OCI-LY1 (cell line): ENCODE data around the gene KREMEN1.

ENCODE experiments used
- H2AFZ ChIP-seq: fragments of 200-600 bp; sonication (generic), shearing (Covaris generic); 2 replicates; pipeline ENCODE4 v1.6.0; 2014; ENCODE audit warnings: antibody characterized with exemption, mild to moderate bottlenecking, low read length
- H3F3A ChIP-seq: fragments of 200-600 bp; sonication (generic), shearing (Covaris generic); 2 replicates; pipeline ENCODE4 v1.6.0; 2014; ENCODE audit warnings: mild to moderate bottlenecking, antibody characterized with exemption, low read length, moderate library complexity; ENCODE audit not compliant: insufficient read depth
- H3K27ac ChIP-seq: fragments of 200-600 bp; sonication (generic); 2 replicates; pipeline ENCODE4 v1.5.1; 2014; ENCODE audit warnings: low read length, mixed run types, mild to moderate bottlenecking, low read depth; ENCODE audit not compliant: poor library complexity, severe bottlenecking
- H3K27me3 ChIP-seq: fragments of 200-600 bp; sonication (generic); 2 replicates; pipeline ENCODE4 v1.6.0; 2014; ENCODE audit warnings: antibody characterized with exemption, mild to moderate bottlenecking, low read length, moderate library complexity; ENCODE audit not compliant: insufficient read depth
- H3K36me3 ChIP-seq: fragments of 200-600 bp; sonication (generic); 2 replicates; pipeline ENCODE4 v1.6.1; 2014; ENCODE audit warnings: mild to moderate bottlenecking, antibody characterized with exemption, low read length, moderate library complexity, mixed read lengths; ENCODE audit not compliant: insufficient read depth
- H3K4me1 ChIP-seq: fragments of 200-600 bp; sonication (generic); 2 replicates; pipeline ENCODE4 v1.5.1; 2014; ENCODE audit warnings: mild to moderate bottlenecking, low read length, moderate library complexity; ENCODE audit not compliant: insufficient read depth, severe bottlenecking
- H3K4me2 ChIP-seq: fragments of 200-600 bp; sonication (generic), shearing (Covaris generic); 2 replicates; pipeline ENCODE4 v1.6.1; 2014; ENCODE audit warnings: low read length
- H3K4me3 ChIP-seq: fragments of 200-600 bp; sonication (generic); 2 replicates; pipeline ENCODE4 v1.5.1; 2014; ENCODE audit warnings: low read length, low read depth, mild to moderate bottlenecking, mixed read lengths; ENCODE audit not compliant: poor library complexity, severe bottlenecking
- H3K79me2 ChIP-seq: fragments of 200-600 bp; shearing (Covaris generic); 2 replicates; pipeline ENCODE4 v1.6.1; 2016; ENCODE audit warnings: mixed run types, low read length, mixed read lengths; ENCODE audit not compliant: insufficient read depth
- H3K9ac ChIP-seq: fragments of 200-600 bp; sonication (generic), shearing (Covaris generic); 2 replicates; pipeline ENCODE4 v1.6.1; 2014; ENCODE audit warnings: mild to moderate bottlenecking, low read length, mixed read lengths
- H3K9me2 ChIP-seq: fragments of 200-600 bp; sonication (generic), shearing (Covaris generic); 2 replicates; pipeline ENCODE4 v1.6.1; 2014; ENCODE audit warnings: low read depth, mild to moderate bottlenecking, low read length, mixed read lengths
- H3K9me3 ChIP-seq: fragments of 200-600 bp; shearing (Covaris generic); 2 replicates; pipeline ENCODE4 v1.6.1; 2014; ENCODE audit warnings: low read length, mixed read lengths
- H4K20me1 ChIP-seq: fragments of 200-600 bp; sonication (generic), shearing (Covaris generic); 2 replicates; pipeline ENCODE4 v1.6.0; 2016; ENCODE audit warnings: mild to moderate bottlenecking, low read length; ENCODE audit not compliant: insufficient read depth
- EZH2 ChIP-seq: fragments of 200-600 bp; sonication (generic), shearing (Covaris generic); IDR thresholded peaks from 2 replicates; pipeline ENCODE4 v1.8.0; 2017; ENCODE audit warnings: borderline replicate concordance, mixed run types, mild to moderate bottlenecking, antibody characterized with exemption, low read length, moderate library complexity, mixed read lengths
- TF ChIP-seq, protein P1 (sequence below): fragments of 200-600 bp; sonication (generic), shearing (Covaris generic); IDR thresholded peaks from 2 replicates; pipeline ENCODE4 v1.5.1; 2017; ENCODE audit warnings: mild to moderate bottlenecking, antibody characterized with exemption, low read length, moderate library complexity, mixed read lengths

The KREMEN1 gene

DNA sequence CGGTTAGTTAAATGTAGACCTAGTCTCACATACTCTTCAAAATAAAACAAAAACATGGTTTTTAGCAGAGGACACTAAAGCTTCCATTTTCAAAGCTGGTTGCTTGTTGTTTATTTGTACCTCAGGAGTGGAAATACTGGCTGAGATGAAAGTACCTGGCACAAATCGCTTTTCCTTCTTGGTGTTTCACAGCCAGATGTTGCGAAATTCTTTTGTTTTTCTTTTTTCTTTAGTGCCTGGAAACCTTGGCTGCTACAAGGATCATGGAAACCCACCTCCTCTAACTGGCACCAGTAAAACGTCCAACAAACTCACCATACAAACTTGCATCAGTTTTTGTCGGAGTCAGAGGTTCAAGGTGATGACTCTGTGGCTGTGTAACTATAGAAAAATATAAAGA lies 48.3 kb downstream of the KREMEN1 start:
- TF ChIP-seq, protein P1, sequence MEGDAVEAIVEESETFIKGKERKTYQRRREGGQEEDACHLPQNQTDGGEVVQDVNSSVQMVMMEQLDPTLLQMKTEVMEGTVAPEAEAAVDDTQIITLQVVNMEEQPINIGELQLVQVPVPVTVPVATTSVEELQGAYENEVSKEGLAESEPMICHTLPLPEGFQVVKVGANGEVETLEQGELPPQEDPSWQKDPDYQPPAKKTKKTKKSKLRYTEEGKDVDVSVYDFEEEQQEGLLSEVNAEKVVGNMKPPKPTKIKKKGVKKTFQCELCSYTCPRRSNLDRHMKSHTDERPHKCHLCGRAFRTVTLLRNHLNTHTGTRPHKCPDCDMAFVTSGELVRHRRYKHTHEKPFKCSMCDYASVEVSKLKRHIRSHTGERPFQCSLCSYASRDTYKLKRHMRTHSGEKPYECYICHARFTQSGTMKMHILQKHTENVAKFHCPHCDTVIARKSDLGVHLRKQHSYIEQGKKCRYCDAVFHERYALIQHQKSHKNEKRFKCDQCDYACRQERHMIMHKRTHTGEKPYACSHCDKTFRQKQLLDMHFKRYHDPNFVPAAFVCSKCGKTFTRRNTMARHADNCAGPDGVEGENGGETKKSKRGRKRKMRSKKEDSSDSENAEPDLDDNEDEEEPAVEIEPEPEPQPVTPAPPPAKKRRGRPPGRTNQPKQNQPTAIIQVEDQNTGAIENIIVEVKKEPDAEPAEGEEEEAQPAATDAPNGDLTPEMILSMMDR, result no peak
- TF ChIP-seq EZH2, result no peak

DNA sequence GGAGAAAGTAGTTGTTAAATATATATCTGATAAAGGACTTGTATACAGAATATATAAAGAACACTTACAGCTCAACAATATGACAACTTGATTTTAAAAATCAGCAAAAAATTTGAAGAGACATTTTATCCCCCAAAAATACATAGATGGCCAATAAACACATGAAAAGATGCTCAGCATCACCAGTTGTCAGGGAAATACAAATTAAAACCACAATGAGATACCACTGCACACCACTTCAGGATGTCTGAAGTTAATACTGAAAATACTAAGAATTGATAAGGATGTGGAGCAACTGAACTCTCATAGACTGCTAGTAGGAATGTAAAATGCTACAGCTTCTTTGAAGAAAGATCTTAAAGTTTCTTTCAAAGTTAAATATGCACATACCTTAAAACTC lies 49.2 kb downstream of the KREMEN1 start:
- Histone ChIP-seq H3K36me3 (no peaks in the 10 kb centered on the region), H3K9me2 (no peaks in the 10 kb centered on the region), H4K20me1 (no peaks in the 10 kb centered on the region), H3K4me2 (no peak overlapping the region), H3K9me3 (no peaks in the 10 kb centered on the region), H3K4me1 (no peaks in the 10 kb centered on the region), H3F3A (no peaks in the 10 kb centered on the region), H3K9ac (no peak overlapping the region), H3K27ac (no peak overlapping the region), H3K79me2 (no peaks in the 10 kb centered on the region), H2AFZ (no peak overlapping the region), H3K4me3 (no peak overlapping the region), H3K27me3 (no peaks in the 10 kb centered on the region; the same call in 1 of the 2 replicates)
- no peak for TF ChIP-seq EZH2
- TF ChIP-seq, protein P1, result no peak

More for the DNA sequence above, 48.3 kb downstream of the KREMEN1 start:
- H3F3A ChIP-seq, result no peaks in the 10 kb centered on the region
- no peak overlapping the region for H3K9ac ChIP-seq
- no peaks in the 10 kb centered on the region for H3K9me2 ChIP-seq
- H2AFZ ChIP-seq, result no peak overlapping the region
- no peaks in the 10 kb centered on the region for H4K20me1 ChIP-seq
- H3K27me3 ChIP-seq, result no peaks in the 10 kb centered on the region; the same call in 1 of the 2 replicates
- H3K4me3 ChIP-seq, result no peak overlapping the region
- no peaks in the 10 kb centered on the region for H3K4me1 ChIP-seq
- no peaks in the 10 kb centered on the region for H3K79me2 ChIP-seq
- no peaks in the 10 kb centered on the region for H3K36me3 ChIP-seq
- no peak overlapping the region for H3K4me2 ChIP-seq
- H3K9me3 ChIP-seq, result no peaks in the 10 kb centered on the region
- no peak overlapping the region for H3K27ac ChIP-seq

- TF ChIP-seq, protein P1, result no peak
- no peak for TF ChIP-seq EZH2
Measured at GRCh38 chr22:29124777-29125442, 52.1 kb downstream of the KREMEN1 start.

More at GRCh38 chr22:29124777-29125442, 52.1 kb downstream of the KREMEN1 start:
- H3K4me2 ChIP-seq, result no peak overlapping the region
- H3K4me1 ChIP-seq, result no peaks in the 10 kb centered on the region
- no peaks in the 10 kb centered on the region for H3K36me3 ChIP-seq
- no peak overlapping the region for H2AFZ ChIP-seq
- no peak overlapping the region for H3K9ac ChIP-seq
- H3K27ac ChIP-seq, result no peak overlapping the region
- no peaks in the 10 kb centered on the region for H4K20me1 ChIP-seq
- H3K4me3 ChIP-seq, result no peak overlapping the region
- H3K27me3 ChIP-seq, result no peaks in the 10 kb centered on the region
- no peaks in the 10 kb centered on the region for H3K79me2 ChIP-seq
- no peaks in the 10 kb centered on the region for H3K9me2 ChIP-seq
- H3K9me3 ChIP-seq, result no peaks in the 10 kb centered on the region
- H3F3A ChIP-seq, result no peaks in the 10 kb centered on the region
